HEK293 (cell line): ENCODE measurements around the gene TWIST2.

Source experiments
- CTCF ChIA-PET: fragments of 350-600 bp; formaldehyde crosslinking; extraction: SDS; loops from one replicate; lab custom pipeline; 2021; ENCODE audit warnings: antibody characterized with exemption; lab: Yijun Ruan, JAX
- POLR2A ChIA-PET: fragments of 300-600 bp; formaldehyde crosslinking; extraction: SDS; loops from one replicate; lab custom pipeline; 2020; ENCODE audit warnings: antibody characterized with exemption, inconsistent platforms; lab: Yijun Ruan, JAX
- H3K27ac ChIP-seq: fragments of 200-500 bp; sonication (Bioruptor generic); 2 replicates; pipeline ENCODE4 v1.5.1; 2014; ENCODE audit warnings: low read depth, low read length, control low read depth, inconsistent platforms; ENCODE audit errors: extremely low read depth
- H3K36me3 ChIP-seq, 2 experiments: fragments of 200-500 bp in 1 of 2; sonication (Bioruptor generic) in 1 of 2; 1 replicate in 1 of 2; 2 replicates in 1 of 2; pipeline ENCODE4 v1.5.1; 2014 to 2017; ENCODE audit warnings: inconsistent platforms in 2 of 2, low read length in 2 of 2; ENCODE audit not compliant: control insufficient read depth in 2 of 2, insufficient read depth in 1 of 2
- H3K4me1 ChIP-seq: fragments of 200-500 bp; sonication (Bioruptor generic); 2 replicates; pipeline ENCODE4 v1.5.1; 2014; ENCODE audit warnings: mild to moderate bottlenecking, low read length, inconsistent platforms; ENCODE audit not compliant: control insufficient read depth, insufficient read depth
- H3K4me3 ChIP-seq: 2 replicates; pipeline ENCODE4 v1.5.1; 2011; ENCODE audit warnings: low read depth, mild to moderate bottlenecking, control low read depth, low read length, moderate library complexity
- H3K9me3 ChIP-seq: fragments of 200-500 bp; sonication (Bioruptor generic); 2 replicates; pipeline ENCODE4 v1.5.1; 2014; ENCODE audit warnings: low read depth, low read length, inconsistent platforms; ENCODE audit not compliant: control insufficient read depth, insufficient read depth
- EGR2 ChIP-seq: fragments of 450-650 bp; formaldehyde crosslinking; IDR thresholded peaks from 2 replicates; pipeline ENCODE4 v1.5.1; 2016; ENCODE audit warnings: low read depth, missing biosample characterization, missing genetic modification characterization
- KLF10 ChIP-seq: fragments of 450-650 bp; IDR thresholded peaks from 2 replicates; pipeline ENCODE4 v1.5.1; 2018; ENCODE audit warnings: missing biosample characterization, mild to moderate bottlenecking, missing genetic modification characterization
- SCRT1 ChIP-seq: fragments of 450-650 bp; formaldehyde crosslinking; IDR thresholded peaks from 2 replicates; pipeline ENCODE4 v1.5.1; 2016; ENCODE audit warnings: missing biosample characterization, missing genetic modification characterization, borderline replicate concordance
- SETDB1 ChIP-seq: IDR thresholded peaks from one replicate; pipeline ENCODE4 v1.6.1; 2017; ENCODE audit warnings: mild to moderate bottlenecking, low read length, moderate library complexity, mixed read lengths; ENCODE audit not compliant: insufficient read length
- TCF7L2 ChIP-seq: IDR thresholded peaks from 2 replicates; pipeline ENCODE4 v1.6.1; 2011; ENCODE audit warnings: low read depth, mild to moderate bottlenecking, inconsistent platforms, low read length, moderate library complexity, borderline replicate concordance
- TRIM28 ChIP-seq: IDR thresholded peaks from 2 replicates; pipeline ENCODE4 v1.6.1; 2011; ENCODE audit warnings: low read length, control low read depth, borderline replicate concordance
- YY1 ChIP-seq: fragments of 450-650 bp; formaldehyde crosslinking; IDR thresholded peaks from 2 replicates; pipeline ENCODE4 v1.5.1; 2018; ENCODE audit warnings: missing biosample characterization, missing genetic modification characterization
- ZBTB11 ChIP-seq: fragments of 450-650 bp; formaldehyde crosslinking; conservative IDR thresholded peaks from 2 replicates; pipeline ENCODE4 v1.5.1; 2016; ENCODE audit warnings: low read depth, missing biosample characterization, missing genetic modification characterization
- ZBTB26 ChIP-seq: fragments of 450-650 bp; formaldehyde crosslinking; optimal IDR thresholded peaks from 2 replicates; pipeline ENCODE3; 2016; ENCODE audit warnings: missing biosample characterization, mild to moderate bottlenecking, missing genetic modification characterization
- ZBTB48 ChIP-seq: fragments of 450-650 bp; formaldehyde crosslinking; IDR thresholded peaks from 2 replicates; pipeline ENCODE4 v1.5.1; 2016; ENCODE audit warnings: missing biosample characterization, missing genetic modification characterization
- ZFHX2 ChIP-seq: fragments of 450-650 bp; formaldehyde crosslinking; conservative IDR thresholded peaks from 2 replicates; pipeline ENCODE4 v1.5.1; 2016; ENCODE audit warnings: missing biosample characterization, missing genetic modification characterization
- ZNF223 ChIP-seq: fragments of 450-650 bp; formaldehyde crosslinking; IDR thresholded peaks from 2 replicates; pipeline ENCODE4 v1.5.1; 2016; ENCODE audit warnings: missing biosample characterization, missing genetic modification characterization
- ZNF24 ChIP-seq: fragments of 450-650 bp; formaldehyde crosslinking; IDR thresholded peaks from 2 replicates; pipeline ENCODE4 v1.5.1; 2016; ENCODE audit warnings: missing biosample characterization, missing genetic modification characterization
- ZNF280C ChIP-seq: fragments of 450-650 bp; formaldehyde crosslinking; IDR thresholded peaks from 2 replicates; pipeline ENCODE4 v1.5.1; 2016; ENCODE audit warnings: missing biosample characterization, missing genetic modification characterization
- ZNF311 ChIP-seq: fragments of 450-650 bp; formaldehyde crosslinking; IDR thresholded peaks from 2 replicates; pipeline ENCODE4 v1.5.1; 2017; ENCODE audit warnings: missing biosample characterization, missing genetic modification characterization, borderline replicate concordance
- ZNF37A ChIP-seq: fragments of 450-650 bp; IDR thresholded peaks from 2 replicates; pipeline ENCODE4 v1.5.1; 2018; ENCODE audit warnings: missing biosample characterization, missing genetic modification characterization
- ZNF391 ChIP-seq: fragments of 450-650 bp; formaldehyde crosslinking; IDR thresholded peaks from 2 replicates; pipeline ENCODE4 v1.5.1; 2016; ENCODE audit warnings: low read depth, missing biosample characterization, missing genetic modification characterization, borderline replicate concordance
- ZNF404 ChIP-seq: fragments of 450-650 bp; formaldehyde crosslinking; IDR thresholded peaks from 2 replicates; pipeline ENCODE4 v1.5.1; 2017; ENCODE audit warnings: missing biosample characterization, missing genetic modification characterization
- ZNF544 ChIP-seq: fragments of 450-650 bp; formaldehyde crosslinking; IDR thresholded peaks from 2 replicates; pipeline ENCODE4 v1.5.0; 2017; ENCODE audit warnings: missing biosample characterization, missing genetic modification characterization
- ZNF558 ChIP-seq: fragments of 450-650 bp; formaldehyde crosslinking; IDR thresholded peaks from 2 replicates; pipeline ENCODE4 v1.5.1; 2016; ENCODE audit warnings: missing biosample characterization, missing genetic modification characterization
- ZNF76 ChIP-seq: fragments of 450-650 bp; formaldehyde crosslinking; IDR thresholded peaks from 2 replicates; pipeline ENCODE4; 2016; ENCODE audit warnings: low read depth, missing biosample characterization, missing genetic modification characterization, borderline replicate concordance
- ZNF776 ChIP-seq: fragments of 450-650 bp; formaldehyde crosslinking; IDR thresholded peaks from 2 replicates; pipeline ENCODE4 v1.5.0; 2017; ENCODE audit warnings: missing biosample characterization, missing genetic modification characterization, borderline replicate concordance

Gene TWIST2

GRCh38 chr2:238853721-238854120 lies 5.8 kb downstream of the TWIST2 start (continued):
- TF ChIP-seq ZFHX2 (no peak), ZNF311 (tag by site-specific recombination) (no peak)
- TF ChIP-seq, all 188 proteins: peak for 0

GRCh38 chr2:238854246-238854645 lies 6.4 kb downstream of the TWIST2 start:
- H3K4me3 ChIP-seq = no peak overlapping the region
- CTCF ChIA-PET = no interaction called here
- POLR2A ChIA-PET = no interaction called here

GRCh38 chr2:238854699-238855229 lies 6.9 kb downstream of the TWIST2 start:
- no peaks in the 10 kb centered on the region for H3K36me3 ChIP-seq
- H3K4me1 ChIP-seq = peaks cover 12% of the 10 kb centered on the region
- no peak overlapping the region for H3K27ac ChIP-seq
- no peaks in the 10 kb centered on the region for H3K9me3 ChIP-seq
- CTCF ChIA-PET = no interaction called here
- POLR2A ChIA-PET = no interaction called here
- TF ChIP-seq ZNF391 (tag by site-specific recombination) (no peak), TCF7L2 (no peak), ZBTB48 (tag by site-specific recombination) (no peak), ZNF223 (tag by site-specific recombination) (no peak), SCRT1 (no peak), ZNF24 (tag by site-specific recombination) (no peak), ZNF776 (tag by site-specific recombination) (no peak), EGR2 (tag by site-specific recombination) (no peak), ZBTB26 (tag by site-specific recombination) (no peak), ZBTB11 (tag by site-specific recombination) (no peak), TRIM28 (no peak), ZNF544 (tag by site-specific recombination) (no peak)
- TF ChIP-seq, all 188 proteins: peak for 0
- H3K4me3 ChIP-seq = no peak overlapping the region

More at GRCh38 chr2:238854246-238854645, 6.4 kb downstream of the TWIST2 start:
- peak; percentile 10 for TF ChIP-seq SETDB1
- TF ChIP-seq ZNF76 (tag by site-specific recombination) = no peak
- Histone ChIP-seq H3K4me1 (peaks cover 12% of the 10 kb centered on the region), H3K9me3 (no peaks in the 10 kb centered on the region), H3K27ac (no peak overlapping the region), H3K36me3 (no peaks in the 10 kb centered on the region)

- Histone ChIP-seq H3K36me3 (no peaks in the 10 kb centered on the region), H3K4me1 (peaks cover 12% of the 10 kb centered on the region), H3K9me3 (no peaks in the 10 kb centered on the region), H3K27ac (no peak overlapping the region), H3K4me3 (no peak overlapping the region)
- CTCF ChIA-PET = interaction anchor here (1.0 kb wide), 1 partner anchor 498 kb away, joined by 3 read pairs; no protein-coding TSS in a partner anchor
- POLR2A ChIA-PET = no interaction called here
- TF ChIP-seq ZNF37A (no peak), ZNF404 (tag by site-specific recombination) (no peak), KLF10 (tag by site-specific recombination) (no peak), ZNF558 (tag by site-specific recombination) (no peak), ZNF280C (tag by site-specific recombination) (no peak), YY1 (no peak)
Observed at GRCh38 chr2:238855299-238855698, 7.4 kb downstream of the TWIST2 start.
